NCI-H510A treated with DMSO at 0.1 percent for 48 hours (cell line): ENCODE data around the gene COMTD1.

Experiments
- DNase-seq: peaks from one replicate; lab custom pipeline; 2025; lab: John Stamatoyannopoulos, UW

Gene COMTD1

DNA sequence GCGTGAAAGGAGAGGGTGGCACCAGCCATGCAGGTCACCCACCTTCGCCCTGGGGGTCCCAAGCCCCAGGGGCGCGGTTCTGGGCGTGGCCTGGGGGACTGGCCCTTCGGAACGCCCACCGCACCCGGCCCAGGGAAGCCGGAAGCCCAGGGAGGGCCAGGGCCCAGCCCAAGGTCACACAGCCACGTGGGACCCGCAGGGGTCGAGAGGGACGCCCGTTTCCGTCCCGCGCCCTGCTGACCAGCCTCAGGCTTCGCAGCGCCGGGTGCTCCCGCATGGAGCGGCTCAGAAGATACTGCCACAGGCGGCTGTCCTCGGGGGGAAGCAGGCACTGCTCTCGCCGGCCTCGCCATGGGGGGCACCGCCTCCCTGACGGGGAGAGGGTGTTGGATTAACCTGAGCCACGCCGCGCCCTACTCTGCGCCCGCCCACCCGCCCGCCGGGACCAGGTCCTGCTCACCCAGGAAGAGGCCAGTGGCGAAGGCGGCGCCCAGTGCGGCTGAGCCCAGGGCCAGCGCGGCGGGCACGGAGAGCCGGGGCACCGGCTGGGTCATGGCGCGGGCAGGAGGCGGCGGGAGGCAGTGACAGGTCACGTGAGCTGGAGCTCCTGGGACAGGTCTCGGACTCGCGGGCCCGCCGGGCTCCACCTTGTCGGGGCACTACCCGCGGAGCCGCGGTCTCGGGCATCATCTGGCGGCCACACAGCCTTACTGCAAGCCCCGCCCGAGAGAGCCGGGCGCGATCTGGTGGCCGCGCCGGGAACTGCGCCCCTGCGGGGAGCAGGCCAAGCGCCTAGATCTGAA is at the start of gene COMTD1:
Gene COMTD1, minus strand, starts transcription at position 583 of the 803 bp plus-strand sequence. Its CDS starts 29 bp downstream, at position 554.
- peak; percentile 92 for DNase-seq

GRCh38 chr10:75283671-75284470 is 48.1 kb upstream of the COMTD1 start:
- DNase-seq, result peak; percentile 17

DNA sequence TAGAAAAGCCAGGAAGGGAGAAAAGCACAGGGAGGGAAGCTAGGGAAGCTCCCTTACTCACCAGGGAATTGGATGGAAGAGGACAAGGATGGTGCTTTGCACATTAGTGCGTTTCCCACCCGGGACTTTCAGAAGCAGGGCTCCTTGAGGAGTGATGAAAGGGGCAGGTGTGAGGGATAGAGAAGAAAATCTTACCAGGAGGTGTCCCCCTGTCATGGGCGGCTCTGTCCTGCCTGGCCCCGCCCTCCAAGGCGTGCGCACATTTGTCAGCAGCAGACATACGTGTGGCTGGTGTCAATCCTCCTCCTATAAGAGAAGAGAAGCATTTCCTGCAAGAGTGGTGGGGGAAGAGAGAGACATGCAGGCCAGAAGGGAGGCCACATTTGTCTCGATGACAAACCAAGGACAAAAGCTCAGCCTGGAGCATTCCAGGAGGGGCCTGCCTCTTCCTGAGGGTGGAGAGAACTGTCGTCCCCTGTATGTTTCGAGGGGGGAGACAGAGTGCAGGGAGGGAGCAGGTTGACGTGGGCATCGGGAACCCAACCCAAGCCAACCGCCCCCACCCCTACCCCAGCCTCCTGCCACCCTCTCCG is 47.4 kb upstream of the COMTD1 start:
- peak; percentile 43 for DNase-seq

GRCh38 chr10:75281974-75282373 is 46.2 kb upstream of the COMTD1 start:
- no peak for DNase-seq

DNA sequence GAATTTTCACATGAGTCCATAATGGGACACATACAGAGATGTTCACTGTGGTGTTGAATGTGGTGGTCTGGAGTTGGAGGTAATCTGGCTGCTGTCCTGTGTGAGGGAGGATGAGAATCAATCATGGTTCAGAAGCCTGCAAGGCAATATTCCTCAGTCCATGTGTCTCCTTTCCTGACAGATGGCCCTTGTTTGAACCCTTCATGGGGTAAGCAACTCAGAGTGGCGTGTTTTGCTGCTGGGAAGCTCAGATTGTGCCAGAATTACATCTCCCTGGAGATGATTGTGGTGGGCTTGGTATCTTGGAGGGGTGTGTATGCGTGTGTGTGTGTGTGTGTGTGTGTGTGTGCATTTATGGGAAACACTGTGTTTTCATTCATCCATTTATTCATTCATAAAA is 44.5 kb upstream of the COMTD1 start:
- no peak for DNase-seq

DNA sequence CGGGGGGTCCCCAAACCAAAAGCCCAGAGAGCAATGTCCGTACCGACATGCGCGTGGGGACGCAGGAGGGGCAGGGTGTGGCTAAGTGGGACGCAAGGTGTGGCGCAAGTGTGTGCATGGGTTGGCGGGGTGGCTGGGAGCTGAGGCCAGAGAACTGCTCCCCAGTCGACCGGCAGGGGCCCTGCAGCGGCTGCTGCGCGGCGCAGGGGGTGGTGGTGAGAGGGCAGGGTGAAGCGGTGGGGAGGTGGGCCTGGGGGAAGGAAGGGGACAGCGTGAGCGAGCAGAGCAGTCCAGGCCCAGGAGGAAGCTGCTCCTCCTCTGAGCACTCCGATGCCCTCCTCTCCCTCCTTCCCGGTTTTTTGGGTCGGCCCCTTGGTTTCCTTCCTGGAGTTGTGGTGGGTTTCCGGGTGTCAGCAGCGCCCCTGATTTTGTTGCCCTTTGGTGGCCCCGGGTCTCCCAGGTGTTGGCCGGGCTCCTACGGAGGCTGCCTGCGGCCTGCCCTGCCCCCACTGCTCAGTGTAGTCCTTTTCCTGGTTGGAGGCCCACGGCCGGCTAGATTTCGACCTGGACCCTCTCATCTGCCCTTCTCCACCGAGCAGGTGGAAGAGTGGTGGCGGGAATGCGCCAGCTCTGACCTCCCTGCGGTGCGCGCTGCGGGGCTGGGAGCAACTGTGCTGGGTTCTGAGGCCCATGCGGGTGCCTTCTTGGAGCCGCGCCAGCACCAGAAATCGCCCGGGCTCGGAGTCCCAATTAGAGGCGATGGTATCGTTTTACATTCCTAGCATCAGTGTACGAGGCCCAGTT is 40.5 kb upstream of the COMTD1 start:
- peak; percentile 40 for DNase-seq

GRCh38 chr10:75272896-75273295 is 37.1 kb upstream of the COMTD1 start:
- no peak for DNase-seq

DNA sequence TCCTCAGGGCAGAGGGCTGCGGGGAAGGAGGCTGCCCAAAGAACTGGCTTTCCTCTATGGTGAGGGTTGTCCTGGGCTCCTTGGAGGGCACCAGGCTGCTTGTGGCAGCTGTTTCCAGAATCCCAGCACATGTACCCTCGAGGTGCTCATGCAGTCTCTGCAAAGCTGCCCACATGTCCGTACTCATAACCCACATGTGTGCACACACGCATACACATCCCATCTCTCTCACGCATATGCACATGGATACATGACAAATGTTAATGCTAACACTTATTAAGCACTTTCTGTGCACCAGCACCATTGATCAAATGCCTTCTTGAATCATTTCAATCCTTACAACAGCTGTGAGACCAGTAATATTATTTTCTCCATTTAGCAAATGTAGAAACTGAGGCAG is 36.3 kb upstream of the COMTD1 start:
- no peak for DNase-seq

GRCh38 chr10:75269605-75270004 is 33.8 kb upstream of the COMTD1 start:
- DNase-seq, result no peak

DNA sequence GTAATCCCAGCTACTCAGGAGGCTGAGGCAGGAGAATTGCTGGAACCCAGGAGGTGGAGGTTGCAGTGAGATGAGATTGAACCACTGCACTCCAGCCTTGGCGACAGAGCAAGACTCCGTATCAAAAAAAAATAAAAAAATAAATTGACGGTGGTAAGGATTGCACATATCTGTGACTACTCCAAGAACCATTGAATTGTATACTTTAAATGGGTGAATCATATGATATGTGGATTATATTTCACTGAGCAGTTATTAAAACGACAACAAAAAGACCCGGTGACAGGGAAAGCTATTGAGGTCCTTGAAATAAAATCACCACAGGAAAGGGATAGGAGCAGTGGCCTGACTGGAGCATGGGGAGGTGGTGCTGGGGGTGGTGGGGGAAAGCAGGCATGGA is 31.2 kb upstream of the COMTD1 start:
- DNase-seq, result no peak

GRCh38 chr10:75265856-75266255 is 30.1 kb upstream of the COMTD1 start:
- DNase-seq, result no peak

DNA sequence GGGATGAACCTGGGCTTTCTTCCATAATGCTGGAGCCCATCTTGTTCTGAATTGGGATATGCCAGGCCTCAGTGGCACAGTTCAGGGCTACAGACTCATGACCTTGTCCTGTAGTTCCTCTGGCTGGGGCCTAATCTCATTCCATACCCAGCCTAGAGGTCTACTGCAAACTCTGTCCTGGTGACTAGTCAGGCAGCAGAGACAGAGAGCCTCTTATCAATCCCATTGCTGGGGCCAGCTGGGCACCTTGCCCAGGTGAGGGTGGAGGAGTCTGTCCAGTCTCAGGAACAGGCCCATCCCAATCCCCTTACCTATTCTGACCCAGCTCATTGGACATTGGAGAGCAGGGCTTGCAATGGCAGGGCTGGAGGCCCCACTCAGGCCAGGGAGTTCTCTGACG is 28.0 kb upstream of the COMTD1 start:
- DNase-seq, result no peak

GRCh38 chr10:75261813-75262705 is 26.3 kb upstream of the COMTD1 start:
- DNase-seq, result no peak

- no peak for DNase-seq
Measured at GRCh38 chr10:75260990-75261389, 25.2 kb upstream of the COMTD1 start.

DNA sequence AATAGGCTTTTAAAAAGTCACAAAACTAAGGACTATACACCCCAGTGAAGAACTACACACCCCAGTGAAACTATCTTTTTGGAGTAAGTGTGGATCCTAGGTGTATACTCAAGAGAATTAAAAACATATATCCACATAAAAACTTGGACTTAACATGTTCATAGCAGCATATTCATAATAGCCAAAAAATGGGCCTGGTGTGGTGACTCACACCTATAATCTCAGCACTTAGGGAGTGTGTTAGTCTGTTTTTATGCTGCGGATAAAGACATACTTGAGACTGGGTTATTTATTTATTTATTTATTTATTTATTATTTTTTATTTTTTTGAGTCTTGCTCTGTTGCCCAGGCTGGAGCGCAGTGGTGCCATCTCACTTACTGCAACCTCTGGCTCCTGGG is 19.0 kb upstream of the COMTD1 start:
- no peak for DNase-seq

- no peak for DNase-seq
Measured at GRCh38 chr10:75253281-75254220, 17.8 kb upstream of the COMTD1 start.

- DNase-seq, result no peak
Measured at GRCh38 chr10:75250934-75251333, 15.2 kb upstream of the COMTD1 start.

- DNase-seq, result no peak
Measured at GRCh38 chr10:75247797-75248196, 12.0 kb upstream of the COMTD1 start.

DNA sequence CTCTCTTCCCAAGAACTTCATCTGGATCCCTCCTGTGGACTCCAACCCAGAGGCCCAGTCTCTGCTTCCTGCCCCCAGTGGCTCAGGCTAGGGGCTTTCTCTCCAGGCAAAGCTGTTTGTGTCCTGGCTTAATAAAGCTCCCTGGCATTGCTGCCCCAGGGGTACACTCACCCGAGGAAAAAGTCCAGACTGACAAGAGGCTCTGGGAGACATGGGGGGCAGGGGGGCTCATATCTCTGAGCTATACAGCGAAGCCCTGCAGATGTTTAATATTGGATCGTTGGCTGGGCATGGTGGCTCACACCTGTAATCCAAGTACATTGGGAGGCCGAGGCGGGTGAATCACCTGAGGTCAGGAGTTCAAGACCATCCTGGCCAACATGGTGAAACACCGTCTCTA is 10.7 kb upstream of the COMTD1 start:
- DNase-seq, result no peak
